Kidney (tissue), 14 donors: ENCODE measurements around the gene CNNM4. TPM values are rescaled to one million over a fixed set of nuclear protein-coding genes. Genes with fewer than 3 reads are reported as not detected.

Experiments
- DNase-seq, 5 donors: peaks; one replicate each; pipeline ENCODE4 v3.0.0-alpha.2; 2013 to 2020
- FAIRE-seq: peaks from 2 replicates; lab custom pipeline; 2012; peaks lifted over from hg19 to GRCh38; lab: Jason Lieb, UNC
- H3K27ac ChIP-seq, 2 donors: one replicate each; pipeline ENCODE4 v1.7.0; 2013; ENCODE audit warnings: low read depth in 2 of 2, low read length in 2 of 2, inconsistent platforms in 1 of 2
- H3K27me3 ChIP-seq: one replicate; pipeline ENCODE4 v1.7.1; 2013; ENCODE audit warnings: low read length, inconsistent platforms; ENCODE audit not compliant: control insufficient read depth, insufficient read depth
- H3K36me3 ChIP-seq, 3 donors: one replicate each; pipeline versions ENCODE4 v1.7.0 to v1.7.1; 2013; ENCODE audit warnings: low read length in 3 of 3, control low read depth in 1 of 3, inconsistent platforms in 1 of 3; ENCODE audit not compliant: insufficient read depth in 3 of 3, control insufficient read depth in 2 of 3
- H3K4me1 ChIP-seq, 3 donors: one replicate each; pipeline versions ENCODE4 v1.7.0 to v1.7.1; 2013; ENCODE audit warnings: low read length in 3 of 3, inconsistent platforms in 1 of 3, low read depth in 1 of 3; ENCODE audit not compliant: control insufficient read depth in 2 of 3, insufficient read depth in 2 of 3
- H3K4me3 ChIP-seq, 3 donors: one replicate each; pipeline versions ENCODE4 v1.7.0 to v1.8.1; 2013; ENCODE audit warnings: low read length in 3 of 3, control low read depth in 1 of 3, inconsistent platforms in 1 of 3
- H3K9ac ChIP-seq, 3 donors: one replicate each; pipeline versions ENCODE4 v1.7.0 to v1.7.1; 2013; ENCODE audit warnings: low read length in 3 of 3, control low read depth in 1 of 3, inconsistent platforms in 1 of 3
- H3K9me3 ChIP-seq, 3 donors: one replicate each; pipeline versions ENCODE4 v1.7.0 to v1.7.1; 2013; ENCODE audit warnings: low read length in 3 of 3, control low read depth in 1 of 3, inconsistent platforms in 1 of 3; ENCODE audit not compliant: control insufficient read depth in 2 of 3, insufficient read depth in 1 of 3
- CTCF ChIP-seq: IDR thresholded peaks from 3 replicates; pipeline ENCODE4 v1.5.1; 2012; ENCODE audit warnings: mild to moderate bottlenecking, moderate library complexity, borderline replicate concordance; ENCODE audit not compliant: insufficient read depth; ENCODE audit errors: extremely low read depth
- intact Hi-C: fragments of 100-400 bp; cut with DNase I; formaldehyde crosslinking; loops from one replicate; pipeline ENCODE4 v1.11.1; 2022
- polyA plus RNA-seq: library from polyadenylated mRNA; stranded (reverse); fragments of 350-450 nt; fragmentation: Illumina TruSeq; extraction: RNeasy Lipid Tissue Mini Kit (QIAGEN cat#74804); gene quantifications from one replicate; pipeline ENCODE4 v1.2.3, GENCODE V29; 2014; ENCODE audit warnings: low read depth, low replicate concordance; ENCODE audit not compliant: insufficient read depth
- total RNA-seq: library from RNA; stranded (reverse); fragmentation: NEBNext Ultra II Directional; extraction: Animal tissue kit (Norgen Biotek cat#: 25700); gene quantifications from one replicate; pipeline ENCODE4 v1.2.1, GENCODE V29; 2021
- donor health status: control.
- donor health status: control.
- donor health status: control.
- donor health status: control.
- donor health status: control.
- donor health status: DM: yes; HTN: yes; CAD: no.
- donor health status: Normal renal cell carcinoma (clear cell type).

CNNM4 gene
- total and polyA plus RNA-seq, 2 donors from 2014 or later, result 3.7 to 14.5 TPM

DNA sequence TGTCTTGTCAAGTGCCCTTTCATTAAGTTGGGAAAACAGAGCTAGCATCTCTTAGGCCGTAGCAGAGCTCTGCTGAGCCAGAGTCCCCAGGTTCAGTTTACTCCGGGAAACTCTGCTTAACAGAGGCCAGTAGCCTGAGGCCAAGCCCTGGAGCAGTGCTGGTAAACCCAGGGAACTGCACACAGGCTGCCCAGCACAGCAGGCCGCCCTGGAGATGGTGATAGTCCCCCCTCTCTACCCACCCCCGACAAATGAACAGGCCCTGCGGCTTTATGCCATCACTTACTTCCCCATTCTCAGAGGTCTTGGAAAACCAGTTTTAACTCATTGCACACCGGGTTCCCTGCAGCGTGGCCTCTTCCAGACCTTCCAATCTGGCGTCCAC lies 3.5 kb downstream of the CNNM4 start:
- no peak for FAIRE-seq
- no peaks in the 10 kb centered on the region for H3K27me3 ChIP-seq
- intact Hi-C loops, result no loop called here
- no peaks in the 10 kb centered on the region for H3K9me3 ChIP-seq
- peak in 3 of 5 donors; percentile 35 to 50 (median 43) for DNase-seq
- no peaks in the 10 kb centered on the region for H3K36me3 ChIP-seq
- peaks cover 2 to 34% (median 14%) of the 10 kb centered on the region in 3 donors for H3K4me1 ChIP-seq
- peak overlapping the region in 1 of 2 donors; percentile 16 for H3K27ac ChIP-seq
- H3K9ac ChIP-seq, result peak overlapping the region in 1 of 3 donors; percentile 57
- peak overlapping the region in 2 of 3 donors; percentile 26 to 95 for H3K4me3 ChIP-seq
- TF ChIP-seq CTCF, result no peak

DNA sequence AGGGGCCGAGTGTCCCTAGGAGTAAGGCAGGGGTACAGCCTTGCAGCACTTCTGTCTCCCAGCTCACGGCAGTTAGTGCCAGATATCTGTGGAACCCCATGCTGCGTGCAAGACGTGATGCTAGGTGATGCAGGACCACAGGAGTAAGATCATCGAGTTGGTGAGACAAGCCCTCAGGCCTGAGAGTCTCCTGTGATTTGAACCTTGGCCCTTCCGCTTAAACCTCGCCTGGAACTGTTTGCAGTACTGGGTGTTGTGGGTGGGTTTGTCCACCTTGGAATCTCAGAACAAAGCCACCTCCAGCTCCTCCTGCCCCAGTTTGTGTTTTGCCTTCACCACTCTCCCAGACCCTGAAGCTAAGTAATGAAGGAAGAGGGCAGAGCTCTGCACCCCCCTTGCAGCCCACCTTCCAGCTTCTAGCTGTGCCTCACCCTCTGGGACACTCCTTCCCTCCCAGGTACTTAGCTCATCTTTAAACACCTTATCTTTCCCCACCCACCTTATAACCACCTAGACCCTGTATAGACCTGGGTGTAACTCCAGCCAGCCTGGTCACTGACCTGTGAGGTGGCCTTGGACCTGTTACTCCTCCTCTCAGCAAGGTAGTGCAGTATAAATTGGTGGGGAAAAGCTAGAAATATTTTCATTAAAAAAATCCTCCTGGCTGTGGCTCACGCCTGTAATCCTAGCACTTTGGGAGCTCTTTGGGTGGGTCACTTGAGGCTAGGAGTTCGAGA lies 6.6 kb downstream of the CNNM4 start:
- intact Hi-C loops, result no loop called here
- TF ChIP-seq CTCF, result no peak
- Histone ChIP-seq H3K27ac (no peak overlapping the region), H3K4me3 (no peak overlapping the region), H3K36me3 (no peaks in the 10 kb centered on the region), H3K9ac (no peak overlapping the region), H3K27me3 (no peaks in the 10 kb centered on the region), H3K4me1 (peaks cover 0 to 20% (median 7%) of the 10 kb centered on the region in 3 donors), H3K9me3 (no peaks in the 10 kb centered on the region)
- FAIRE-seq (no peak), DNase-seq (no peak)

- TF ChIP-seq CTCF, result no peak
- Histone ChIP-seq H3K36me3 (no peaks in the 10 kb centered on the region), H3K4me3 (no peak overlapping the region), H3K27ac (no peak overlapping the region), H3K9ac (no peak overlapping the region), H3K9me3 (no peaks in the 10 kb centered on the region), H3K27me3 (no peaks in the 10 kb centered on the region), H3K4me1 (peaks cover 0 to 12% (median 7%) of the 10 kb centered on the region in 3 donors)
- intact Hi-C loops, result no loop called here
- DNase-seq (no peak), FAIRE-seq (no peak)
Measured at GRCh38 chr2:96768083-96768561, 7.4 kb downstream of the CNNM4 start.
